Uterus (tissue), 4 donors: Measurements from ENCODE around the gene ZCCHC14. TPM values are rescaled to one million over a fixed set of nuclear protein-coding genes. Genes with fewer than 3 reads are reported as not detected.

ENCODE experiments used
- DNase-seq, 2 donors: peaks; one replicate each; pipeline ENCODE4 v3.0.0-alpha.2; 2019 to 2020
- H3K27ac ChIP-seq, 2 donors: fragments of 200-600 bp; sonication (generic); 1 replicate in 1 of 2; 2 replicates in 1 of 2; pipeline ENCODE4 v1.5.1; 2016 to 2018
- H3K27me3 ChIP-seq, 2 donors: fragments of 200-600 bp; sonication (generic); one replicate each; pipeline ENCODE4 v1.5.1; 2018 to 2019; ENCODE audit warnings: control low read depth in 1 of 2
- H3K36me3 ChIP-seq, 2 donors: fragments of 200-600 bp; sonication (generic); one replicate each; pipeline ENCODE4 v1.5.1; 2019; ENCODE audit warnings: control low read depth in 1 of 2
- H3K4me1 ChIP-seq, 2 donors: fragments of 200-600 bp; sonication (generic); one replicate each; pipeline ENCODE4 v1.5.1; 2018 to 2019; ENCODE audit warnings: control low read depth in 1 of 2
- H3K4me3 ChIP-seq, 2 donors: fragments of 200-600 bp; sonication (generic); 1 replicate in 1 of 2; 2 replicates in 1 of 2; pipeline ENCODE4 v1.5.1; 2018 to 2019; ENCODE audit warnings: mild to moderate bottlenecking in 1 of 2
- H3K9me3 ChIP-seq, 2 donors: fragments of 200-600 bp; sonication (generic); one replicate each; pipeline ENCODE4 v1.5.1; 2019; ENCODE audit warnings: control low read depth in 1 of 2
- CTCF ChIP-seq, 4 experiments: fragments of 200-600 bp in 2 of 4; fragments of 450-650 bp in 2 of 4; sonication (generic) in 2 of 4; IDR thresholded peaks; one replicate each; pipeline ENCODE4 v1.5.1; 2016 to 2019; ENCODE audit warnings: antibody characterized with exemption in 4 of 4, mild to moderate bottlenecking in 2 of 4, moderate library complexity in 1 of 4
- POLR2A ChIP-seq, 2 donors: fragments of 450-650 bp; IDR thresholded peaks; one replicate each; pipeline ENCODE4 v1.6.1; 2016; ENCODE audit warnings: antibody characterized with exemption in 2 of 2, mild to moderate bottlenecking in 1 of 2, moderate library complexity in 1 of 2
- intact Hi-C: fragments of 100-400 bp; cut with DNase I; formaldehyde crosslinking; loops from one replicate; pipeline ENCODE4 v1.15.1; 2023; ENCODE audit warnings: low total_unique reads
- total RNA-seq, 4 donors: library from RNA; depleted of rRNA in 3 of 4; stranded (reverse); fragments of >200 nt in 3 of 4; gene quantifications; one replicate each; pipeline versions ENCODE4 v1.1.0 to v1.2.4, GENCODE V29; 2014 to 2023
- donor health status: DM: yes; HTN: yes; CAD: no.

Gene ZCCHC14
- total RNA-seq, 4 donors from 2014 or later = 9.2 to 33.0 (median 20.6) TPM

- peaks cover 0 to 4% of the 10 kb centered on the region in 2 donors for H3K4me1 ChIP-seq
- H3K27ac ChIP-seq = no peak overlapping the region
- TF ChIP-seq CTCF (IDR thresholded peaks at IDR 0.05) (no peak), POLR2A (IDR thresholded peaks at IDR 0.05) (no peak)
- no peaks in the 10 kb centered on the region for H3K27me3 ChIP-seq
- DNase-seq = no peak
- no peaks in the 10 kb centered on the region for H3K9me3 ChIP-seq
- no peaks in the 10 kb centered on the region for H3K36me3 ChIP-seq
- no peak overlapping the region for H3K4me3 ChIP-seq
- intact Hi-C loops = no loop called here
Measured at GRCh38 chr16:87437327-87437726, 55.5 kb downstream of the ZCCHC14 start.

DNA sequence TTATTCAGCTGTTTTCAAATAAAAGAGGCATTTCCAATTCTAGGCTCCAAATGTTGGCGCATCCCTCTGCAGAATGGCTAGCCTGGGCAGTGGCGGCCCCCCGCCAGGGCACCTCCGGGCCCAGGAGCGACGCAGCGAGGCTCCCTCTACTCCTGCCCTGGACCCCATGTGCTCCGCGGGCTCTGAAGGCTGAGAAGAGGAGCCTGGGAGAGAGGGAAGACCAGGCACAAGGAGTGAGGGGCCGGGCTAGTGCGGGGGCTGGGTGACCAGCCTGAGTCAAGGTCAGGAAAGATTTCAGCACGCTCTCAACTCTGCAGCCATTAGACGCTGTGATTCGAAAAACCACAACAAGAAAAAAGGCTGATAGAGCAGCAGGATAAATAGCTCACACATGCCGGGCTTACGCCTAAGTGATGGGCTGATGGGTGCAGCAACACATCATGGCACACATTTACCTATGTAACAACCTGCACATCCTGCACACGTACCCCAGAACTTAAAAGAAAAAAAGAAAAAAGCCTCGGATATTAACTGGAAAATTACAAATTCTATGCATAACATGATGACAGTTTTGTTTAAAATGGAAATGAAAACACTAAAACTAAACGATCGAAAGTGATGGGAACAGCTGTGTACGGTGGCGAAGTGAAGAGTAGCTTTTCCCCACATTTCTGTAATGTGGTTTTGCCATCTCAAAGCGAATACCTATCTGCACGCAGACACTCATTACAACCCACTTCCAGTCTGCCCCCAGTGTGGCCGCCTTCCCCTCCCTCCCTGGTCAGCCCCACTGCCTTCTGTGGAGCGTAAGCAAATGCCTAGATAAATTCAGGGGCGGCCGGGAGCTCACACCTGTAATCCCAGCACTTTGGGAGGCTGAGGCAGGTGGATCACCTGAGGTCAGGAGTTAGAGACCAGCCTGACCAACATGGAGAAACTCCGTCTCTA, 56.3 kb downstream of the ZCCHC14 start:
- intact Hi-C loops = no loop called here
- Histone ChIP-seq H3K27me3 (no peaks in the 10 kb centered on the region), H3K9me3 (no peaks in the 10 kb centered on the region), H3K4me1 (peaks cover 0 to 4% of the 10 kb centered on the region in 2 donors), H3K4me3 (peak overlapping the region in 1 of 2 donors; percentile 4), H3K27ac (peak overlapping the region; percentile 68 to 70), H3K36me3 (no peaks in the 10 kb centered on the region)
- DNase-seq = no peak
- TF ChIP-seq CTCF (IDR thresholded peaks at IDR 0.05) = no peak
- TF ChIP-seq POLR2A (IDR thresholded peaks at IDR 0.05) = no peak

- H3K4me3 ChIP-seq = no peak overlapping the region
- intact Hi-C loops = no loop called here
- DNase-seq = peak in 1 of 2 donors; percentile 29
- TF ChIP-seq POLR2A (IDR thresholded peaks at IDR 0.05) = peak in 1 of 2 donors; percentile 16
- TF ChIP-seq CTCF (IDR thresholded peaks at IDR 0.05) = no peak
- H3K36me3 ChIP-seq = no peaks in the 10 kb centered on the region
- H3K27me3 ChIP-seq = no peaks in the 10 kb centered on the region
- peaks cover 0 to 4% of the 10 kb centered on the region in 2 donors for H3K4me1 ChIP-seq
- peak overlapping the region; percentile 68 to 70 for H3K27ac ChIP-seq
- H3K9me3 ChIP-seq = no peaks in the 10 kb centered on the region
Measured at GRCh38 chr16:87435372-87436224, 57.2 kb downstream of the ZCCHC14 start.

DNA sequence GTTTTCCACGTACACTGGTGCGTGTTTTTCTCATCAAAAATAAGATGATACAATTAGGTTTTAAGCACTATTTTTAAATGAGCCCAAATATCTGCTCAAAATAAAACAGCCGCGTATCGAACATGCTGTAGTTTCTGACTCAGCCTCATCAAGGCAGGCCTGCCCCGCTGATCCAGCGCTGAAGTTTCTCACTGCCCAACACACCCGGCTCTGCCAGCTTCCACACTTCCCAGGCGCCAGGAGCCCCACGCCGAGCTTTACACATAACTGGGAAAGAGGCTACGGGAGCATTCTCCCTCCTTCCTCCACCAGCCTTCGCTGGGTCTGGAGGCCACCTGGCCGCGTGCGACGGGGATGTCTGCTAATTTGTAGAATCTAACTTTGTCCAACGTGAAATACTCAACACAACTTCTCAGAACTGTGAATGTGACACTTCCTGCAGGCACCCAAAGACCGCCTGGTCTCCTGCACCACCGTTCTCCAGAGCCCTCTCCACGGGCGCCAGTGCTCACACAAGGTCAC, 58.6 kb downstream of the ZCCHC14 start:
- no peak for TF ChIP-seq POLR2A (IDR thresholded peaks at IDR 0.05)
- TF ChIP-seq CTCF (IDR thresholded peaks at IDR 0.05) = no peak
- DNase-seq = no peak
- intact Hi-C loops = no loop called here

More for the DNA sequence above, 58.6 kb downstream of the ZCCHC14 start:
- H3K4me3 ChIP-seq = no peak overlapping the region
- H3K27ac ChIP-seq = no peak overlapping the region
- no peaks in the 10 kb centered on the region for H3K27me3 ChIP-seq
- no peaks in the 10 kb centered on the region for H3K9me3 ChIP-seq
- peaks cover 0 to 4% of the 10 kb centered on the region in 2 donors for H3K4me1 ChIP-seq
- H3K36me3 ChIP-seq = no peaks in the 10 kb centered on the region
